ENCODE measurements around the gene GTPBP2.

GTPBP2 gene

GRCh38 chr6:43575105-43575771, 53.8 kb downstream of the GTPBP2 start:
- no peak for DNase-seq

- no peak for DNase-seq
These were observed 57.0 kb downstream of the GTPBP2 start for GRCh38 chr6:43572015-43572414.

DNA sequence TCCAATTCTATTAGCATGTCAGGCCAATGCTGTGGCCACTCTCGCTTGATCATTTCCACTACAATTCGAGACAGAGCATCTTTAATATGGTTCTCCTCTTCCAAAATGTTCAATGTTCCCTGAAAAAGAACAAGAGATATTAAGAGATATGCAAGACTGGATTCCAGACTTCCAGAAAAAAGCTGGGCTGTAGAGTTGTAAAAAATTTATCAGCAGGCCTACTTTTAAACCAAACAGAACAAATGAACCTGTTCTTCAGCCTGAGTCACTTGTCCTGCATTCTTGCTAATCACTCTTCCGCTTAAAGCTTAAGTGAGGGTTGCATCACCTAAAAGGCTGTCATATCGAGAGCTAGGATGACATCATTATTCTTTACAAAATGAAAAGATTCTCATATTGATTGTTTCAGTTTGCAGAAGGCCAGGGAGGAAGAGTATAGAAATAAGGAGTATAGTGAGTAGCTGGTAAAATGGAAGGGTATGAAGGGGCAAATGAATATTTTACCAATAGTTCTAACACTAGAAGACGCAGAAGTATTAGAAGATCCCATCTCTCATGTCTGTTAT, 58.1 kb downstream of the GTPBP2 start:
- DNase-seq, result no peak

Data from NCI-H1048 (cell line).